Measurements from ENCODE around the gene CDH15.
"Not testable (repeated sequence)": the region's sequence is repeated elsewhere in the genome, so short reads cannot be mapped to it uniquely, and the experiment has no call there.

CDH15 gene

DNA sequence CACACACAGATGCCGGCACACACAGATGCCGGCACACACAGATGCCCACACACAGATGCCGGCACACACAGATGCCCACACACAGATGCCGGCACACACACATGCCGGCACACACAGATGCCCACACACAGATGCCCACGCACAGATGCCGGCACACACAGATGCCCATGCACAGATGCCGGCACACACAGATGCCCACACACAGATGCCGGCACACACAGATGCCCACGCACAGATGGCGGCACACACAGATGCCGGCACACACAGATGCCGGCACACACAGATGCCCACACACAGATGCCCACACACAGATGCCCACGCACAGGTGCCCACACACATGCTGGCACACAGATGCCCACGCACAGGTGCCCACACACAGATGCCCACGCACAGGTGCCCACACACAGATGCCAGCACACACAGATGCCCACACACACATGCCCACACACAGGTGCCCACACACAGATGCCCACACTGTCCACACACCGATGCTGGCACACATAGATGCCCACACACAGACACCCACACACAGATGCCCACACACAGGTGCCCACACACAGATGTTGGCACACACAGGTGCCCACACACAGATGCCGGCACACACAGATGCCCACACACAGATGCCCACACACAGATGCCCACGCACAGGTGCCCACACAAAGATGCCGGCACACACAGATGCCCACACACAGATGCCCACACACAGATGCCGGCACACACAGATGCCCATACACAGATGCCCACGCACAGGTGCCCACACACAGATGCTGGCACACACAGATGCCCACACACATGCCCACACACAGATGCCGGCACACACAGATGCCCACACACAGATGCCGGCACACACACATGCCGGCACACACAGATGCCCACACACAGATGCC is 17.2 kb downstream of the CDH15 start:
- DNase-seq = not testable (repeated sequence)

DNA sequence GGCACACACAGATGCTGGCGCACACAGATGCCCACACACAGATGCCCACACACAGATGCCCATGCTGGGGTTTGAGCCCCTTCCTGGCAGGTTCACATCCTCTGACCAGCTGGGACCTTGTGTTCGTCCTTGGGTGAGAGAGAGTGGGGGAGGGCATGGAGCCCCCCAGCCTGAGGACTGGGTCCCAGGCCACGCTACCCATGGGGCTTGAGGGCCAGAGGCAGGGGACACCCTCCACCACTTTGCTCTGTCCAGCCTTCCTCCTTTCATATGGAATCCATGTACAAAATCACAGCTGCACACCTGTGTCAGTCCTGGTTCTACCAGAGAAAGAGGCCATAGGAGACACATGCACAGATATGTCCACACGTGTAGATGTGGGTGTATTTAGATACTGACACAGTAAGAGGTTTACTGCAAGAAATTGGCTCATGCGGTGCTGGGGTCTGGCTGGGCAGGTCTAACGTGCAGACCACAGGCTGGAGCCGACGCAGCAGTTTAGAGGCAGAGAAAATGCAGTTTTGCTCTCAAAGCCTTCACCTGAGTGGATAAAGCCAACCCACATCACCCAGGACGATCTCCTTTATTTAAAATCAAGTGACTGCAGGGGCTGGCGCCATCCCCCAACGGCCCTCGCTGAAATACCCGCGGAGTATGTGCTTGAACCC is 17.9 kb downstream of the CDH15 start:
- no peak for DNase-seq

DNA sequence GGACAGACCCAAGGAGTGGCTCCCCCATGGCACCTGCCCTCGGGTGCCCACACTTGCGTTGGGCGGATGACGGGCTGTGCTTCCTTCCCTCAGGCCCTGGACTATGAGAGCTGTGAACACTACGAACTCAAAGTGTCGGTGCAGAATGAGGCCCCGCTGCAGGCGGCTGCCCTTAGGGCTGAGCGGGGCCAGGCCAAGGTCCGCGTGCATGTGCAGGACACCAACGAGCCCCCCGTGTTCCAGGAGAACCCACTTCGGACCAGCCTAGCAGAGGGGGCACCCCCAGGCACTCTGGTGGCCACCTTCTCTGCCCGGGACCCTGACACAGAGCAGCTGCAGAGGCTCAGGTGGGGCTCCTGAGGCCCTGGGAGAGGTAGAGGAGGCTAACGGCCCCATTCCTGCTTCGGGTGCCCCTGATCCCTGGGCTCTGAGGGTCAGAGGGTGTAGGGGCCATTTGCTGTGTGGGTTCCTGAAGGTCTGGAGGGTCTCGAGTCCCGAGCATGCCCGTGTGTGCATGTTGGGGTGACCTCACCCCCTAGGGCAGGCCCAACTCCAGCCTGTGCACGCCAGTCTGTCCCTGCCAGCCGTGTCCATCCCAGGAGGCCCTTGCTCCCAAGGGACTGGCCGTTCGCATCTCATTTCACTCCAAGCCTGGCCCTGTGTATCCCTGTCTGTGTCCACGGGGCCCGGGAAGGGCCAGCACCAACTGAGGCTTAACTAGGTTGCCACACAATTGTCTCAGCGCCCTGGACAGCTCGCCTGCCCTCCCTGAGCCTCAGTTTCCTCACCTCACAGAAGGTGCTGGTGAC is 18.8 kb downstream of the CDH15 start:
- peak; percentile 3 for DNase-seq

GRCh38 chr16:89191033-89191900 is 19.7 kb downstream of the CDH15 start:
- DNase-seq = no peak

DNA sequence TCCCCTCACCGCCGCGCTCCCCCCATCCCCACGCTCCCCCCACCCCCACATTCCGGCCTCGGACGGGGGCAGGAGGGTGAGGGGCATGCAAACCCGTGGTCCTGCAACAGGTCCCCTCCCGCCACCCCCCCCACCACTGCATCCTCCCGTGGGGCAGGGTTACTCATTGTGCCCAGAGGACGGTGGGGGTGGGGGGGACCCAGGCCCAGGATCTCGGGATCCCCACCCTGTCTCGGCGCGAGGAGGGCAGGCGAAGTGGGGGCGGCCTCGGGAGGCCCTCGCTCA is 20.3 kb downstream of the CDH15 start:
- DNase-seq = no peak

- peak; percentile 69 for DNase-seq
These were observed 20.8 kb downstream of the CDH15 start for GRCh38 chr16:89192186-89192955.

DNA sequence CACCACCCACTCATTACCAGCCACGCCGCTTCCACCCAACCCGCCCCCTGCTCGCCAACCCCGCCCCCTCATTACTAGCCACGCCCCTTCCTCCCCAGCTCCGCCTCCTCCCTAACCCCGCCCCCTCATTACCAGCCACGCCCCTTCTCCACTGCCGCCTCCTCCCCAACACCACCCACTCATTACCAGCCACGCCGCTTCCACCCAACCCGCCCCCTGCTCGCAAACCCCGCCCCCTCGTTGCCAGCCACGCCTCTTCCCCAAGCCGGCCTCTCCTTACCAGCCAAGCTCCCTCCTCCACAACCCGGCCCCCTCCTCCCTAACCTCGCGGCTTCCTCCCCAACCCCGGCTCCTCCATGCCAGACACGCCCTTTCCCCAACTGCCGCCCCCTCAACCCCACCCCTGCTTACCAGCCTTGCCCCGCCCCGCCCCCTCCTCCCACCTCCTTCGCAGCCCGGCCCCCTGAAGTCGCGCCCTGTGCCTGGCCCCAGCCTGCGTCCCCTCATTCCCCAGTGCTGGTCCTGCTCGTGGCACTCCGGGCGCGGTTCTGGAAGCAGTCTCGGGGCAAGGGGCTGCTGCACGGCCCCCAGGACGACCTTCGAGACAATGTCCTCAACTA is 21.5 kb downstream of the CDH15 start:
- DNase-seq = no peak

DNA sequence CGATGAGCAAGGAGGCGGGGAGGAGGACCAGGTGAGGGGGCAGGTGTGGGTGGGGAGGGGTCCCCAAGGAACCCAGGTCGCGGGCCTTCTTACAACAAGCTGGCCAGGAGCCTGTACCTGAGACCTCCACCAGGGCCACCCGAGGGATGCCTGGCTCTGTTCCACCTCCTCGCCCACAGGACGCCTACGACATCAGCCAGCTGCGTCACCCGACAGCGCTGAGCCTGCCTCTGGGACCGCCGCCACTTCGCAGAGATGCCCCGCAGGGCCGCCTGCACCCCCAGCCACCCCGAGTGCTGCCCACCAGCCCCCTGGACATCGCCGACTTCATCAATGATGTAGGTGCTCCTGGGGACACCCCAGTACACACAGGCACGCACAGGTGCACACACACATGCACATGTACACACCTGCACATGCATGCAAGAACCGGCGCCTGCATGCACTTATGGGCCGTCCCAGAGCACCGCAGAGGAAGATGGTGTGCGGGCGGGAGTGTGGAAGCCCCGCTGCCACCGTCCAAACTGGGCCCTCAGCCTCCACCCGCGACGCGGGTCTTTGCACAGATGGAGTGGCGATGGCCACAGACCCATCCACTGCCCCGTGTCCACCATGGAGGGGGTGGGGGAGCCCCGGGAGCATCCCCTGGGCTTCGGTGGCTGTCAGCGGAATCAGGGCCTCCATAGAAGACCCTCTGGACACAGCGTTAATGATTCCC is 22.2 kb downstream of the CDH15 start:
- no peak for DNase-seq

DNA sequence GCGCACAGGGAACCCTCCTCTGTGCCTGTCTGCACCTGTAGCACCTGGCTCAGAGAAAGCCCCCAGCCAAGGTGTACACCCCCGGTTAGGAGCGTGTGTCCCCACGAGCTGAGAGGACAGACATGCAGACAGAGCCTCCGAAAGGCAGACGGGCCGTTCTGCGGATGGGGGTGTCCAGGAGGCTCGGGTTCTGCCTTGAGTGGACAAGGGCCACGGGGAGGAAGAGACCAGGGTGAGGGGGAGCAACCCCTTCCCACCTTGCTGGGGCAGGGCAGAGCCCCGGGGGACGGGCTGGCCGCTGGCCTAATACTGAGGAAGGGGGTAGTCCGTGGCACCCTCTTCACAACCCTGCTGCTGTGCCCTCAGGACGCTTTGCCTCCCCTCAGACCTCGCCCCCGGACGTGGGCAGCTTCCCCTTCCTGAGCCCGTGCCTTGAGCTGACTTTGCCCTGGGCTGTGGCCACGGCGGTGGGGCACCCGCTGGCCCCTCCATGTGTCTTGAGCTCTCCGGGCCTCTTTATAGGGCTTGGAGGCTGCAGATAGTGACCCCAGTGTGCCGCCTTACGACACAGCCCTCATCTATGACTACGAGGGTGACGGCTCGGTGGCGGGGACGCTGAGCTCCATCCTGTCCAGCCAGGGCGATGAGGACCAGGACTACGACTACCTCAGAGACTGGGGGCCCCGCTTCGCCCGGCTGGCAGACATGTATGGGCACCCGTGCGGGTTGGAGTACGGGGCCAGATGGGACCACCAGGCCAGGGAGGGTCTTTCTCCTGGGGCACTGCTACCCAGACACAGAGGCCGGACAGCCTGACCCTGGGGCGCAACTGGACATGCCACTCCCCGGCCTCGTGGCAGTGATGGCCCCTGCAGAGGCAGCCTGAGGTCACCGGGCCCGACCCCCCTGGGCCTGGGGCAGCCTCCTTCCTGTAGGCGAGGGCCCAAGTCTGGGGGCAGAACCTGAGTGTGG is 23.1 kb downstream of the CDH15 start:
- DNase-seq = no peak

GRCh38 chr16:89195521-89196171 is 24.1 kb downstream of the CDH15 start:
- DNase-seq = no peak

- DNase-seq = no peak
These were observed 25.6 kb downstream of the CDH15 start for GRCh38 chr16:89197033-89197632.

DNA sequence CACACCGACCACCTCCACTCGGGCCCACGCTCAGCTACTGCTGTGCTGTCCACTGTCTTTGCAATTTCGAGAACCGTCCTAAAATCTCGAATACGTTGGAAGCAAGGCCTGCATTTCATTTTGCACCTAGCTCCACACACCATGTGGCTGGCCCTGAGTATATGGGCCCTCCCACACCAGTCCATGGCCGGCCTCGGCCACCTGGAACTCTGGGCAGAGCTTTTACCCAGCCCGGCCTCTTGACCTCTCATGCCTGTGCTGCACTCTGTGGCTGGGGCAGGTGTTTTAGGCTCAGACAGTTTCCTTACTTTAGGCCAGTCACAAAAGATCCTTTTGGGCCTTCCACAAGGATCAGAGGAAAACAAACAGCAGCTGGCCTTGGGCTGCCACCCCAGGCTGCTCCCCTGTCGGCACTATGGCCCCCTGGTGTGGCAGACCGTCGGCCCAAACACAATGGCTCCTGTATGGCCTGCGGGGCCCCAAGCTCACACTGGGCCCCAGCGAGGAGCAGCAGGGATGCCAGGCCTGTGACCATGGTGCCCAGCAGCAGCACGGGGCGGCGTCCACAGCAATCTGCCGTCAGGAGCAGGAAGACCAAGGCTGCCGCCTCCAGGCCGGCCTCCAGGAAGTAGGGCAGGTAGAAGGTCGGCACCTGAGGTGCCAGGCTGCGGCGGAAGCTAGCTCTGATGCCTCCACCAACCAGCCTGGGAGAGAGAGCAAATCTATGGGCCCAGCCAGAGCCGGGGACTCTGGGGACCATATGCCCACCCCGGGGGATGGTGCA is 26.3 kb downstream of the CDH15 start:
- DNase-seq = no peak

- no peak for DNase-seq
These were observed 27.1 kb downstream of the CDH15 start for GRCh38 chr16:89198417-89199240.

DNA sequence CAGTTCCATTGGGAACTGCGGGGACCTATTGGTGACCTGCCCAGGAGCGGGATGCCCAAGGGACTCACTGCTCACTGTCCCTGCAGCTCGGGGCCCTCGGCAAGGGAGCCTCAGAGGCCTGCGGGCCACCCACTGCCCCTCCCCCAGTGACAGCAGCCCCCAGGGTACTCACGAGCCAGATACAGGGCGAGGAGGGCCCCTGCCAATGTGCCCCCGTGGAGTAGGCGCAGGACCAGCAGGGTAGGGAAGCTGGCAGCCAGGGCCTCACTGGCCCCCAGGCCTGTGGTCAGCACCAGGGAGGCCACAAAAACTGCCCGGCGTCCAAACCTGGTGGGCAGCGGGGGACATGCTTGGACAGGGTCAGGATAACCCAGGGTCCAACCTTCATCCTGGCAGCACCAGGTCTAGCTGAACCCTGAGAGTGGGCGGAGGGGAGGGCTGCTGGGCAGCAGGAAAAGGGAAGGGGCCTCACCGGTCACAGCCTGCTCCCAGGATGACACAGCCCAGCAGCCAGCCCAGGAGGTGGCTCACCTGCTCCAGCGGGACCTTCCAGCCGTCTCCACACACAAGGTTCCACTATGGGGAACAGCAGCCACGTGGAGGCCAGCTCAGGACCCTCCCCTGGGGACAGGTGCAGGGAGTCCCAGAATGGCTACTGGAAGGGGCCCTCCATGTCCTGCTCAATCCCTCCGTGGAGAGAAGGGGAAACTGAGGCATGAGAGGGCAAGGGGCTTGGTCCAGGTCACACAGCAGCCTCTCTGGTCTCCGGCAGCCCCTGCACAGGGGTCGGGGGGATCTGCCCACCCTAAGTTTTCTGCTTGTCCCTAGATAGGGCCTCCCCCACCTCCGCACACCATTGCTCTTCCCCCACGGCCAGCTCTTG is 27.9 kb downstream of the CDH15 start:
- no peak for DNase-seq

- no peak for DNase-seq
These were observed 28.7 kb downstream of the CDH15 start, which contains the start of gene SLC22A31 for GRCh38 chr16:89200124-89200849. TSS of gene SLC22A31 (minus strand) at chr16:89200537. CDS start at chr16:89200501, 36 bp downstream.

Measured in effector CD4-positive, alpha-beta T cell (primary cell).